GM10266 (cell line): ENCODE data around the gene KCNAB1.

Experiments
- DNase-seq: peaks from one replicate; pipeline ENCODE4 v3.0.0; 2012; ENCODE audit errors: extremely low spot score
- CTCF ChIP-seq: IDR thresholded peaks from 2 replicates; pipeline ENCODE4 v1.5.1; 2012; ENCODE audit warnings: mild to moderate bottlenecking, low read depth; ENCODE audit not compliant: control insufficient read depth, insufficient read depth; ENCODE audit errors: missing control alignments

The KCNAB1 gene

GRCh38 chr3:156396851-156397250 is 276.5 kb downstream of the KCNAB1 start:
- no peak for DNase-seq
- TF ChIP-seq CTCF = no peak

GRCh38 chr3:156397534-156397933 is 277.2 kb downstream of the KCNAB1 start:
- no peak for DNase-seq
- no peak for TF ChIP-seq CTCF

- TF ChIP-seq CTCF = no peak
- DNase-seq = no peak
Measured at GRCh38 chr3:156400062-156400461, 279.7 kb downstream of the KCNAB1 start.

- no peak for DNase-seq
- TF ChIP-seq CTCF = no peak
Measured at GRCh38 chr3:156400735-156401134, 280.4 kb downstream of the KCNAB1 start.

GRCh38 chr3:156404217-156404616 is 283.8 kb downstream of the KCNAB1 start:
- no peak for TF ChIP-seq CTCF
- DNase-seq = no peak

GRCh38 chr3:156406393-156406792 is 286.0 kb downstream of the KCNAB1 start:
- no peak for TF ChIP-seq CTCF
- DNase-seq = no peak

GRCh38 chr3:156407617-156408225 is 287.3 kb downstream of the KCNAB1 start:
- TF ChIP-seq CTCF = no peak
- DNase-seq = no peak
